K562 (cell line): ENCODE data around the gene GLB1L3.

Experiments used
- BCLAF1 ChIP-seq, 2 experiments: fragments of 450-650 bp in 1 of 2; IDR thresholded peaks; 2 replicates each; pipeline ENCODE4 v1.6.1; 2011 to 2017; ENCODE audit warnings: low read depth in 2 of 2, antibody characterized with exemption in 1 of 2, borderline replicate concordance in 1 of 2, low read length in 1 of 2, mild to moderate bottlenecking in 1 of 2, mixed read lengths in 1 of 2; ENCODE audit not compliant: control insufficient read depth in 1 of 2
- CTCF ChIP-seq, 3 experiments: IDR thresholded peaks in 2 of 3; conservative IDR thresholded peaks in 1 of 3; 2 replicates each; pipeline ENCODE4 v1.5.1; 2011 to 2012; ENCODE audit warnings: low read length in 3 of 3, mild to moderate bottlenecking in 3 of 3, control low read depth in 2 of 3, improper control_type of control experiment in 1 of 3, inconsistent platforms in 1 of 3, low read depth in 1 of 3, mixed read lengths in 1 of 3, moderate library complexity in 1 of 3; ENCODE audit not compliant: insufficient read depth in 2 of 3
- HCFC1 ChIP-seq: IDR thresholded peaks from 2 replicates; pipeline ENCODE4 v1.6.1; 2012; ENCODE audit warnings: low read depth, low read length, improper control_type of control experiment
- KAT7 ChIP-seq: sonication (generic); formaldehyde crosslinking; IDR thresholded peaks from 2 replicates; pipeline ENCODE4 v1.8.0; 2022; ENCODE audit warnings: missing genetic modification reagents, mild to moderate bottlenecking, borderline replicate concordance
- POLR2A ChIP-seq: fragments of 450-650 bp; conservative IDR thresholded peaks from 2 replicates; pipeline ENCODE4 v1.6.1; 2016
- POLR2AphosphoS5 ChIP-seq: IDR thresholded peaks from 2 replicates; pipeline ENCODE4 v1.6.1; 2011; ENCODE audit warnings: mild to moderate bottlenecking, low read depth, low read length, moderate library complexity; ENCODE audit not compliant: control insufficient read depth, insufficient read depth
- USF1 ChIP-seq: sonication (generic); formaldehyde crosslinking; IDR thresholded peaks from 2 replicates; pipeline ENCODE4 v1.9.0; 2022; ENCODE audit warnings: mild to moderate bottlenecking, missing genetic modification reagents
- USF2 ChIP-seq: sonication (generic); formaldehyde crosslinking; IDR thresholded peaks from 2 replicates; pipeline ENCODE4 v1.5.0; 2020; ENCODE audit warnings: missing genetic modification reagents
- YY1 ChIP-seq, 3 experiments: IDR thresholded peaks; 2 replicates each; pipeline ENCODE4 v1.6.1; 2011; ENCODE audit warnings: low read length in 2 of 3, mild to moderate bottlenecking in 2 of 3, moderate library complexity in 2 of 3, borderline replicate concordance in 1 of 3, control low read depth in 1 of 3, low read depth in 1 of 3; ENCODE audit not compliant: insufficient read depth in 3 of 3, insufficient replicate concordance in 2 of 3, control insufficient read depth in 1 of 3, insufficient read length in 1 of 3; ENCODE audit errors: extremely low read depth in 1 of 3
- ZNF232 ChIP-seq: sonication (generic); formaldehyde crosslinking; IDR thresholded peaks from 2 replicates; pipeline ENCODE4 v1.8.0; 2022; ENCODE audit warnings: mild to moderate bottlenecking, missing genetic modification reagents
- ZNF449 ChIP-seq: fragments of 250-450 bp; sonication (Bioruptor Pico); IDR thresholded peaks from 2 replicates; pipeline ENCODE4 v1.8.0; 2022; ENCODE audit warnings: moderate library complexity, mild to moderate bottlenecking, inconsistent platforms
- TF ChIP-seq, protein P1 (sequence below): sonication (generic); formaldehyde crosslinking; IDR thresholded peaks from 2 replicates; pipeline ENCODE4 v1.8.0; 2023; ENCODE audit warnings: mild to moderate bottlenecking, missing genetic modification reagents

DNA sequence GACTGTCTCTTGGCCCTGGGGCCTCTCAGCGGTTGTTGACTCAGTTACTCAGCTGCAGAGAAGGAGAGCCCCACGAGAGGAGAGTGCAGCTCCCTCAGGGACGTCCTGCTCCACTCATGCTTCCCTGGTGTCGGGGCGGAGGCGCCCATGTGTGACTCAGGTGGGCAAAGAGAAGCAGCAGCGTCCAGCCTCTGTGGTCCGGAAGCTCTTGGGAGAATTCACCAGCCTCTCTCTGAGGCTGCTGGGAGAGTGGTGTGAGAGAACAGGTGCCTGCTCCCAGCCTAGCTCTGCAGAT lies 81.3 kb downstream of the GLB1L3 start:
- TF ChIP-seq POLR2AphosphoS5, result no peak
- TF ChIP-seq ZNF449 (CRISPR knock-in tag), result no peak
- no peak for TF ChIP-seq POLR2A
- TF ChIP-seq, protein P1, sequence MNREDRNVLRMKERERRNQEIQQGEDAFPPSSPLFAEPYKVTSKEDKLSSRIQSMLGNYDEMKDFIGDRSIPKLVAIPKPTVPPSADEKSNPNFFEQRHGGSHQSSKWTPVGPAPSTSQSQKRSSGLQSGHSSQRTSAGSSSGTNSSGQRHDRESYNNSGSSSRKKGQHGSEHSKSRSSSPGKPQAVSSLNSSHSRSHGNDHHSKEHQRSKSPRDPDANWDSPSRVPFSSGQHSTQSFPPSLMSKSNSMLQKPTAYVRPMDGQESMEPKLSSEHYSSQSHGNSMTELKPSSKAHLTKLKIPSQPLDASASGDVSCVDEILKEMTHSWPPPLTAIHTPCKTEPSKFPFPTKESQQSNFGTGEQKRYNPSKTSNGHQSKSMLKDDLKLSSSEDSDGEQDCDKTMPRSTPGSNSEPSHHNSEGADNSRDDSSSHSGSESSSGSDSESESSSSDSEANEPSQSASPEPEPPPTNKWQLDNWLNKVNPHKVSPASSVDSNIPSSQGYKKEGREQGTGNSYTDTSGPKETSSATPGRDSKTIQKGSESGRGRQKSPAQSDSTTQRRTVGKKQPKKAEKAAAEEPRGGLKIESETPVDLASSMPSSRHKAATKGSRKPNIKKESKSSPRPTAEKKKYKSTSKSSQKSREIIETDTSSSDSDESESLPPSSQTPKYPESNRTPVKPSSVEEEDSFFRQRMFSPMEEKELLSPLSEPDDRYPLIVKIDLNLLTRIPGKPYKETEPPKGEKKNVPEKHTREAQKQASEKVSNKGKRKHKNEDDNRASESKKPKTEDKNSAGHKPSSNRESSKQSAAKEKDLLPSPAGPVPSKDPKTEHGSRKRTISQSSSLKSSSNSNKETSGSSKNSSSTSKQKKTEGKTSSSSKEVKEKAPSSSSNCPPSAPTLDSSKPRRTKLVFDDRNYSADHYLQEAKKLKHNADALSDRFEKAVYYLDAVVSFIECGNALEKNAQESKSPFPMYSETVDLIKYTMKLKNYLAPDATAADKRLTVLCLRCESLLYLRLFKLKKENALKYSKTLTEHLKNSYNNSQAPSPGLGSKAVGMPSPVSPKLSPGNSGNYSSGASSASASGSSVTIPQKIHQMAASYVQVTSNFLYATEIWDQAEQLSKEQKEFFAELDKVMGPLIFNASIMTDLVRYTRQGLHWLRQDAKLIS (CRISPR knock-in tag), result no peak
- TF ChIP-seq HCFC1, result no peak
- TF ChIP-seq USF1 (CRISPR knock-in tag), result no peak
- no peak for TF ChIP-seq BCLAF1 (IDR thresholded peaks at IDR 0.05; ENCODE audit: borderline replicate concordance in 1 of 2, control insufficient read depth in 1 of 2, low read depth in 2 of 2, low read length in 1 of 2)
- no peak for TF ChIP-seq ZNF232
- TF ChIP-seq CTCF (IDR thresholded peaks at IDR 0.05 in 2 of 3, conservative IDR thresholded peaks at IDR 0.05 in 1 of 3; ENCODE audit: insufficient read depth in 2 of 3, low read depth in 1 of 3, low read length in 3 of 3), result no peak
- no peak for TF ChIP-seq YY1 (IDR thresholded peaks at IDR 0.05; ENCODE audit: borderline replicate concordance in 1 of 3, control insufficient read depth in 1 of 3, extremely low read depth in 1 of 3, insufficient read depth in 3 of 3, insufficient read length in 1 of 3, insufficient replicate concordance in 2 of 3, low read depth in 1 of 3, low read length in 2 of 3)
- TF ChIP-seq KAT7 (CRISPR knock-in tag), result no peak
- TF ChIP-seq USF2 (CRISPR knock-in tag), result no peak
